ENCODE results near the gene SEC61B. TPM values are rescaled to one million over a fixed set of nuclear protein-coding genes. Genes with fewer than 3 reads are reported as not detected.

SEC61B gene
- total RNA-seq, 2 donors from 2014 or later = 67.7 to 126 TPM

GRCh38 chr9:99265691-99266090 is 43.6 kb downstream of the SEC61B start:
- no peak for DNase-seq (ENCODE audit: low spot score)
- TF ChIP-seq, protein P1, sequence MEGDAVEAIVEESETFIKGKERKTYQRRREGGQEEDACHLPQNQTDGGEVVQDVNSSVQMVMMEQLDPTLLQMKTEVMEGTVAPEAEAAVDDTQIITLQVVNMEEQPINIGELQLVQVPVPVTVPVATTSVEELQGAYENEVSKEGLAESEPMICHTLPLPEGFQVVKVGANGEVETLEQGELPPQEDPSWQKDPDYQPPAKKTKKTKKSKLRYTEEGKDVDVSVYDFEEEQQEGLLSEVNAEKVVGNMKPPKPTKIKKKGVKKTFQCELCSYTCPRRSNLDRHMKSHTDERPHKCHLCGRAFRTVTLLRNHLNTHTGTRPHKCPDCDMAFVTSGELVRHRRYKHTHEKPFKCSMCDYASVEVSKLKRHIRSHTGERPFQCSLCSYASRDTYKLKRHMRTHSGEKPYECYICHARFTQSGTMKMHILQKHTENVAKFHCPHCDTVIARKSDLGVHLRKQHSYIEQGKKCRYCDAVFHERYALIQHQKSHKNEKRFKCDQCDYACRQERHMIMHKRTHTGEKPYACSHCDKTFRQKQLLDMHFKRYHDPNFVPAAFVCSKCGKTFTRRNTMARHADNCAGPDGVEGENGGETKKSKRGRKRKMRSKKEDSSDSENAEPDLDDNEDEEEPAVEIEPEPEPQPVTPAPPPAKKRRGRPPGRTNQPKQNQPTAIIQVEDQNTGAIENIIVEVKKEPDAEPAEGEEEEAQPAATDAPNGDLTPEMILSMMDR (IDR thresholded peaks at IDR 0.05) = no peak
- TF ChIP-seq POLR2AphosphoS5 (IDR thresholded peaks at IDR 0.05) (no peak), POLR2A (IDR thresholded peaks at IDR 0.05) (no peak)
- 40% methylated on average over 2 of the region's 2 CpGs for WGBS
- Histone ChIP-seq H3K36me3 (no peaks in the 10 kb centered on the region), H3K27me3 (replicated peaks; ENCODE audit: insufficient read depth) (no peaks in the 10 kb centered on the region), H3K4me1 (replicated peaks) (no peaks in the 10 kb centered on the region), H3K4me3 (no peak overlapping the region), H3K27ac (no peak overlapping the region), H3K9me3 (no peaks in the 10 kb centered on the region)
- intact Hi-C loops (cut with DNase I) = loop anchor here (10.0 kb wide), 2 partner anchors 759 to 839 kb away; no protein-coding TSS in a partner anchor

- Histone ChIP-seq H3K36me3 (no peaks in the 10 kb centered on the region), H3K4me3 (no peak overlapping the region), H3K4me1 (replicated peaks) (no peaks in the 10 kb centered on the region), H3K27me3 (replicated peaks; ENCODE audit: insufficient read depth) (no peaks in the 10 kb centered on the region), H3K9me3 (no peaks in the 10 kb centered on the region), H3K27ac (no peak overlapping the region)
- intact Hi-C loops (cut with DNase I) = loop anchor here (10.0 kb wide), 2 partner anchors 758 to 838 kb away; no protein-coding TSS in a partner anchor
- WGBS = 14% methylated on average over 17 of the region's 17 CpGs
- no peak for TF ChIP-seq POLR2AphosphoS5 (IDR thresholded peaks at IDR 0.05)
- TF ChIP-seq, protein P1 (IDR thresholded peaks at IDR 0.05) = peak; percentile 35 to 63 (median 48)
- DNase-seq (ENCODE audit: low spot score) = peak; percentile 20
These were observed 44.4 kb downstream of the SEC61B start for GRCh38 chr9:99266255-99267023.

- TF ChIP-seq POLR2AphosphoS5 (IDR thresholded peaks at IDR 0.05) = no peak
- no peak for TF ChIP-seq POLR2A (IDR thresholded peaks at IDR 0.05)
- TF ChIP-seq, protein P1 (IDR thresholded peaks at IDR 0.05) = no peak
- H3K4me3 ChIP-seq = no peak overlapping the region
- DNase-seq (ENCODE audit: low spot score) = no peak
- H3K27ac ChIP-seq = no peak overlapping the region
- no peaks in the 10 kb centered on the region for H3K27me3 ChIP-seq (replicated peaks; ENCODE audit: insufficient read depth)
- WGBS = 45% methylated on average over 3 of the region's 3 CpGs
- no peaks in the 10 kb centered on the region for H3K9me3 ChIP-seq
- H3K36me3 ChIP-seq = no peaks in the 10 kb centered on the region
- H3K4me1 ChIP-seq (replicated peaks) = no peaks in the 10 kb centered on the region
- intact Hi-C loops (cut with DNase I) = loop anchor here (10.0 kb wide), 2 partner anchors 755 to 835 kb away; no protein-coding TSS in a partner anchor
These were observed 47.3 kb downstream of the SEC61B start for GRCh38 chr9:99269416-99269815.

- no peak overlapping the region for H3K4me3 ChIP-seq
- no peaks in the 10 kb centered on the region for H3K4me1 ChIP-seq (replicated peaks)
- H3K27me3 ChIP-seq (replicated peaks; ENCODE audit: insufficient read depth) = no peaks in the 10 kb centered on the region
- WGBS = 60% methylated on average over 3 of the region's 3 CpGs
- no peak for DNase-seq (ENCODE audit: low spot score)
- no peaks in the 10 kb centered on the region for H3K36me3 ChIP-seq
- TF ChIP-seq POLR2A (IDR thresholded peaks at IDR 0.05) (no peak), POLR2AphosphoS5 (IDR thresholded peaks at IDR 0.05) (no peak)
- TF ChIP-seq, protein P1 (IDR thresholded peaks at IDR 0.05) = no peak
- H3K27ac ChIP-seq = no peak overlapping the region
- H3K9me3 ChIP-seq = no peaks in the 10 kb centered on the region
- intact Hi-C loops (cut with DNase I) = no loop called here
These were observed 48.4 kb downstream of the SEC61B start for GRCh38 chr9:99270491-99270890.

DNA sequence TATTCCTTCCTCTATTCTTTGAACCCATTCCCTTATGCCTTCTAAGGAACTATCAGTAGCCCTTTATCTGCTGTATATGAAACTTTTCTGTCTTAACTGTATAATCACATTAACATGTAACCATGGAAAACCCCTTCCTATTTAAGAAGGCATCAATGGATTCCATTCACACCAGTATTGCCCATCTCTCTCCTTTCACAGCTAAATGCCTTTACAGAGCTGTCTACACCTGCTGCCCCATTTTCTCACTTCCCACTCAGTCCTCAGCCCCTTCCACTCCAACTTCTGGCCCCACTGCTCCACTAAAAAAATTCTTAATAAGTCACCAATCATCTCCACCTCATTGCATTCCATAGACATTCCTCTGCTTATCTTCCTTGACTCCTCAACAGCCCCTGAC is 50.8 kb downstream of the SEC61B start:
- no peaks in the 10 kb centered on the region for H3K36me3 ChIP-seq
- DNase-seq (ENCODE audit: low spot score) = no peak
- TF ChIP-seq POLR2AphosphoS5 (IDR thresholded peaks at IDR 0.05) (no peak), POLR2A (IDR thresholded peaks at IDR 0.05) (no peak)
- TF ChIP-seq, protein P1 (IDR thresholded peaks at IDR 0.05) = no peak

More for the DNA sequence above, 50.8 kb downstream of the SEC61B start:
- intact Hi-C loops (cut with DNase I) = no loop called here
- Histone ChIP-seq H3K4me1 (replicated peaks) (no peaks in the 10 kb centered on the region), H3K27ac (no peak overlapping the region), H3K9me3 (no peaks in the 10 kb centered on the region), H3K27me3 (replicated peaks; ENCODE audit: insufficient read depth) (no peaks in the 10 kb centered on the region), H3K4me3 (no peak overlapping the region)
